Epithelial cell of esophagus (primary cell): Measurements from ENCODE around the gene DTNBP1.

Experiments used
- DNase-seq: peaks from one replicate; pipeline ENCODE4 v3.0.0; 2010; ENCODE audit warnings: low read depth
- H3K4me3 ChIP-seq: 2 replicates; pipeline ENCODE4 v1.5.1; 2011; ENCODE audit warnings: mild to moderate bottlenecking, low read length, control low read depth
- CTCF ChIP-seq: IDR thresholded peaks from 2 replicates; pipeline ENCODE4 v1.5.1; 2011; ENCODE audit warnings: low read depth, mild to moderate bottlenecking, low read length, control low read depth, inconsistent platforms; ENCODE audit not compliant: insufficient read depth; ENCODE audit errors: missing control alignments

Gene DTNBP1

GRCh38 chr6:15504040-15504495 is 158.8 kb downstream of the DTNBP1 start:
- no peak for TF ChIP-seq CTCF
- no peak overlapping the region for H3K4me3 ChIP-seq
- DNase-seq, result no peak

GRCh38 chr6:15503346-15503680 is 159.5 kb downstream of the DTNBP1 start:
- TF ChIP-seq CTCF, result no peak
- no peak for DNase-seq
- H3K4me3 ChIP-seq, result no peak overlapping the region

GRCh38 chr6:15502446-15503345 is 160.1 kb downstream of the DTNBP1 start:
- no peak for DNase-seq
- TF ChIP-seq CTCF, result no peak
- H3K4me3 ChIP-seq, result no peak overlapping the region

- peak; percentile 27 for DNase-seq
- H3K4me3 ChIP-seq, result no peak overlapping the region
- TF ChIP-seq CTCF, result no peak
These were observed 160.9 kb downstream of the DTNBP1 start for GRCh38 chr6:15501826-15502445.

- no peak for DNase-seq
- no peak for TF ChIP-seq CTCF
- no peak overlapping the region for H3K4me3 ChIP-seq
These were observed 161.7 kb downstream of the DTNBP1 start for GRCh38 chr6:15500901-15501825.

- H3K4me3 ChIP-seq, result no peak overlapping the region
- TF ChIP-seq CTCF, result no peak
- DNase-seq, result no peak
These were observed 162.6 kb downstream of the DTNBP1 start for GRCh38 chr6:15500078-15500740.
